Measurements from ENCODE around the gene MFSD2B.

MFSD2B gene

DNA sequence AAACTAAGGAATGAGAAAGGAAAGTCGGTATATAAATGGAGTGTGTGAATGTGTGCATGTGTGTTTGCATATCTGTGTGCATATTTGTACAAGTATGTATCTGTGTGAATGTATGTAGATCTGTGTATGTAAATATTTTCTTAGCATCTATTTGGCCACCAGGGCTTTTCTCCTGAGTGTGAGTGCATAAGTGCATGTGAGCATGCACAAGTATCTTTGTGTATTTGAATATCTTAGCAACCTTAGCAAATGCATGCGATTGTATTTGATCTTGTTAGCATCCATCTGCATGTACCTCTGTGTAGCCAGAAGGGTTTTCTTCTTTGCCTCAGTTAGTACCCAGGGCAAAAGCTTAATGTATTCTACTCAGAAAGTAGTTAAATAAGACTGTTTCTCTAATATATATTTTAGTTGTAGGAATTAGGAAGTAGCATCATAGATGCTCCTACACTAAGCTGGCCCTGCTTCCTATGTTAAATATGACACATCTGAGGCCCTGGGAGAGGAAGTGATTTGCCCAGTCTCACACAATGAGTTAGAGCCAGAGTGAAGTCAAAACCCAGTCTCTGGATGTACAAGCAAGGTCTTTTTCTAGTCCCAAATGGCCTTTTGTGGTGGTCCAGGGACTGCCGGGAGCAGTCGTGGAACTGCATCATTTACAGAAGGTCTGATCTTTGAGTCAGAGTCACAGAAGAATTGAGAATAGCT is 48.8 kb downstream of the MFSD2B start:
- DNase-seq (ENCODE audit: insufficient read length), result no peak
- FAIRE-seq, result no peak
- TF ChIP-seq POLR2AphosphoS5 (IDR thresholded peaks at IDR 0.05; ENCODE audit: low read depth, low read length) (no peak), TAF1 (IDR thresholded peaks at IDR 0.05; ENCODE audit: borderline replicate concordance, low read depth, low read length) (no peak), POLR2A (IDR thresholded peaks at IDR 0.05; ENCODE audit: low read depth, low read length) (no peak)

DNA sequence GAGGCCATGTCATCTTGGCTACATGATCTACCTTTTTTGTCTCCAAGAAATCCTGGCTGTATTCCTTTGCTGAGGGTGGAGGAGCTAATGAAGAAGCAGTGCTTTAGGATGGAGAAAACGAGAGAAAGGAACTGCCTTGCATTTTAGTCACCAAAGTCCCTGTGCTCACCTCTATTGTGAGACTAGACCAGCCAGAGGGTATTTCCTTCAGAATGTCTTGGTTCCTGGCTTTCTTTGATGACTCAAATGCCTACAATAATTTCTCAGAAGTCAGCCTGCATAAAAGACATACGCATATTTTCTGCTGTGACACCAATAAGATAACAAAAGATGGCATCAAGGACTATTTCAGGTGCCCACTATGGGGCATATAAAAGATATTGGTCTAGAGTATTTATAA is 55.5 kb downstream of the MFSD2B start:
- FAIRE-seq, result no peak
- TF ChIP-seq TAF1 (IDR thresholded peaks at IDR 0.05; ENCODE audit: borderline replicate concordance, low read depth, low read length) (no peak), POLR2AphosphoS5 (IDR thresholded peaks at IDR 0.05; ENCODE audit: low read depth, low read length) (no peak), POLR2A (IDR thresholded peaks at IDR 0.05; ENCODE audit: low read depth, low read length) (no peak)

DNA sequence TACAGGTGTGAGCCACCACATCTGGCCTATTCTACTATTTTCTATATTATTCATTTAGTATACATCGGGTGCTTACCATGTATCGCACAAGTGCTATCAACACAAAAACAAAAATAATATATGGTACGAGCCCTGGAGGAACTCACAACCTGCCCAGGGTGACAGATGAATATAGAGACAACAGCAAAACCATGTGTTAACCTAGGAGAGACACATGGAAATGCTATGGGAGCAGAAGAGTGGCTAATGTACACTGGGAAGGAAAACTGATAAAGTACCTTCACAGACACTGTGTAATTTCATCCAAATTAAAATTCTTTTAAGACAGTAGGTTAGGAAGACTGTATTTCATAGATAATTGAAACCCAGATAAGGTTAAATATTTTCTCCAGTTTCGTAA is 62.4 kb downstream of the MFSD2B start:
- DNase-seq (ENCODE audit: insufficient read length), result no peak
- no peak for TF ChIP-seq TAF1 (IDR thresholded peaks at IDR 0.05; ENCODE audit: borderline replicate concordance, low read depth, low read length)
- TF ChIP-seq POLR2A (IDR thresholded peaks at IDR 0.05; ENCODE audit: low read depth, low read length), result no peak
- TF ChIP-seq POLR2AphosphoS5 (IDR thresholded peaks at IDR 0.05; ENCODE audit: low read depth, low read length), result no peak
- FAIRE-seq, result no peak

More for the DNA sequence above, 55.5 kb downstream of the MFSD2B start:
- no peak for DNase-seq (ENCODE audit: insufficient read length)

DNA sequence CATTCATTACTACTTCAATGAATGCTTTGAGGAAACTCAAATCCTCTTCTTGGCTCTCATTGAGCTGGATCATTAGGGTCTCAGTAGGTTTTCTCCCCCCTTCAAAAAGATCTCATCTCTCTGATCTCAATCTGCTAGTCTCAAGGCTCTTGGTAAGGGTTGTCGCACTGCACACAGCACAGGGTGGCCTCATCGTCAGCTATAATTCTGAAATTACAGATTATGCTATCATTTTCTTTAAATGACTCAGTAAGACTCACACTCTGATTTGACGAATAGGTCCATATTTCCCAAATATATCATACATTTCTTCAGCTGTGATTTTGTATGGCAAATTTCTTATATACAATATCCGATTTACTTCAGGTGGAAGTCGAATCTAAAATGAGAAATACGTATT is 63.9 kb downstream of the MFSD2B start:
- no peak for DNase-seq (ENCODE audit: insufficient read length)
- TF ChIP-seq POLR2AphosphoS5 (IDR thresholded peaks at IDR 0.05; ENCODE audit: low read depth, low read length) (no peak), TAF1 (IDR thresholded peaks at IDR 0.05; ENCODE audit: borderline replicate concordance, low read depth, low read length) (no peak), POLR2A (IDR thresholded peaks at IDR 0.05; ENCODE audit: low read depth, low read length) (no peak)
- no peak for FAIRE-seq

DNA sequence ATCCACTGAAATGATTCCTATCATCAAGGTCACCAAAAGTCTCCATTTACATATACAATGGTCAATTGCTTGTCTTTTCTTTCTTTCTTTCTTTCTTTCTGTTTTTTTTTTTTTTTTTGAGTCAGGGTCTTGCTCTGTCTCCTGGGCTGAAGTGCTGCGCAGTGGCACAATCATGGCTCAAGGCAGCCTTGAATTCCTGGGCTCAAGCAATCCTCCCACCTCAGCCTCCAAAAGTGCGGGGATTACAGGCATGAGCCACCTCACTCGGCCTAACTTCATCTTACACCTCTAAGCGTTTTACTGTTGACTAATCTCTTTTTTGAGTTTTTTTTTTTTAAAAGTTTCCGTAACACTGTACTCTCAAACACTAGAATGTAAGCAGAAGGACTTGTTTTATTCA is 65.4 kb downstream of the MFSD2B start:
- FAIRE-seq (no peak), DNase-seq (ENCODE audit: insufficient read length) (no peak)
- TF ChIP-seq POLR2AphosphoS5 (IDR thresholded peaks at IDR 0.05; ENCODE audit: low read depth, low read length) (no peak), POLR2A (IDR thresholded peaks at IDR 0.05; ENCODE audit: low read depth, low read length) (no peak), TAF1 (IDR thresholded peaks at IDR 0.05; ENCODE audit: borderline replicate concordance, low read depth, low read length) (no peak)

All from GM12892 (cell line).